Neural cell (in vitro differentiated cells): ENCODE data around the gene UBE3B.

ENCODE experiments used
- CTCF ChIP-seq: fragments of 450-650 bp; IDR thresholded peaks from 2 replicates; pipeline ENCODE4 v1.5.1; 2014; ENCODE audit warnings: antibody characterized with exemption, mild to moderate bottlenecking, moderate library complexity; ENCODE audit not compliant: poor library complexity, severe bottlenecking
- POLR2AphosphoS5 ChIP-seq: IDR thresholded peaks from 2 replicates; pipeline ENCODE4 v1.6.1; 2012
- REST ChIP-seq: IDR thresholded peaks from 2 replicates; pipeline ENCODE4 v1.6.1; 2012; ENCODE audit warnings: borderline replicate concordance

GRCh38 chr12:109533487-109533740 is 56.0 kb downstream of the UBE3B start:
- TF ChIP-seq REST (no peak), CTCF (no peak), POLR2AphosphoS5 (no peak)
